SK-N-SH (cell line): ENCODE results near the gene ZNF185. TPM values are rescaled to one million over a fixed set of nuclear protein-coding genes. Genes with fewer than 3 reads are reported as not detected.
A peak's percentile ranks its signal among the peaks of the same experiment; 100 is the strongest.

Experiments used
- CTCF ChIA-PET: fragments of 300-600, 350-600 bp; formaldehyde crosslinking; extraction: SDS; loops from one replicate; lab custom pipeline; 2021; lab: Yijun Ruan, JAX
- POLR2A ChIA-PET: fragments of 350-600 bp; sonication (Branson Sonifier 250); formaldehyde crosslinking; extraction: SDS; loops from one replicate; lab custom pipeline; 2020; ENCODE audit warnings: antibody characterized with exemption, inconsistent platforms; lab: Yijun Ruan, JAX
- DNase-seq: peaks from one replicate; pipeline ENCODE4 v3.0.0; 2012
- H2AFZ ChIP-seq: fragments of 200-600 bp; sonication (generic); 2 replicates; pipeline ENCODE4 v1.8.1; 2016; ENCODE audit warnings: antibody characterized with exemption, mild to moderate bottlenecking, low read depth
- H3F3A ChIP-seq: fragments of 200-600 bp; sonication (generic); replicated peaks from 2 replicates; pipeline ENCODE3; 2016; ENCODE audit warnings: antibody characterized with exemption, mild to moderate bottlenecking; ENCODE audit not compliant: insufficient read depth
- H3K27ac ChIP-seq, 2 experiments: fragments of 200-500 bp in 1 of 2; fragments of 200-600 bp in 1 of 2; sonication (Bioruptor generic) in 1 of 2; sonication (generic), shearing (Covaris generic) in 1 of 2; 2 replicates each; pipeline versions ENCODE4 v1.5.1 to v1.6.1; 2014 to 2016; ENCODE audit warnings: low read depth in 2 of 2, inconsistent platforms in 1 of 2, low read length in 1 of 2, mild to moderate bottlenecking in 1 of 2, mixed read lengths in 1 of 2
- H3K27me3 ChIP-seq: fragments of 200-600 bp; sonication (generic), shearing (Covaris generic); 2 replicates; pipeline ENCODE4 v1.6.1; 2016; ENCODE audit warnings: mixed run types; ENCODE audit not compliant: insufficient read depth
- H3K36me3 ChIP-seq, 2 experiments: fragments of 200-500 bp in 1 of 2; fragments of 200-600 bp in 1 of 2; sonication (Bioruptor generic) in 1 of 2; sonication (generic) in 1 of 2; replicated peaks in 1 of 2; 2 replicates each; pipeline versions ENCODE3 to v1.5.1; 2014 to 2016; ENCODE audit warnings: low read length in 1 of 2, mild to moderate bottlenecking in 1 of 2; ENCODE audit not compliant: insufficient read depth in 2 of 2, control insufficient read depth in 1 of 2
- H3K4me1 ChIP-seq, 2 experiments: fragments of 200-500 bp in 1 of 2; fragments of 200-600 bp in 1 of 2; sonication (Bioruptor generic) in 1 of 2; sonication (generic), shearing (Covaris generic) in 1 of 2; 2 replicates each; pipeline versions ENCODE4 v1.5.1 to v1.6.1; 2014 to 2016; ENCODE audit warnings: low read depth in 1 of 2, low read length in 1 of 2, mixed run types in 1 of 2; ENCODE audit not compliant: insufficient read depth in 2 of 2, control insufficient read depth in 1 of 2
- H3K4me2 ChIP-seq: fragments of 200-600 bp; sonication (generic), shearing (Covaris generic); 2 replicates; pipeline ENCODE4 v1.6.1; 2017; ENCODE audit warnings: mixed run types
- H3K4me3 ChIP-seq, 2 experiments: fragments of 200-500 bp in 1 of 2; fragments of 200-600 bp in 1 of 2; sonication (Bioruptor generic) in 1 of 2; sonication (generic), shearing (Covaris generic) in 1 of 2; 2 replicates each; pipeline versions ENCODE4 v1.5.1 to v1.8.1; 2014 to 2016; ENCODE audit warnings: low read depth in 2 of 2, inconsistent platforms in 1 of 2, low read length in 1 of 2, mild to moderate bottlenecking in 1 of 2, mixed read lengths in 1 of 2, moderate library complexity in 1 of 2
- H3K79me2 ChIP-seq: fragments of 200-600 bp; sonication (generic); 2 replicates; pipeline ENCODE4 v1.8.1; 2017; ENCODE audit warnings: mild to moderate bottlenecking; ENCODE audit not compliant: insufficient read depth
- H3K9ac ChIP-seq: fragments of 200-600 bp; sonication (generic); 2 replicates; pipeline ENCODE4 v1.6.1; 2017; ENCODE audit warnings: mixed run types
- H3K9me2 ChIP-seq: fragments of 200-600 bp; sonication (generic); 2 replicates; pipeline ENCODE4 v1.6.1; 2017; ENCODE audit warnings: mixed run types
- H3K9me3 ChIP-seq: fragments of 200-600 bp; sonication (generic); 2 replicates; pipeline ENCODE4 v1.6.1; 2017; ENCODE audit warnings: mixed run types, mild to moderate bottlenecking, moderate library complexity
- H4K20me1 ChIP-seq: fragments of 200-600 bp; sonication (generic); 2 replicates; pipeline ENCODE4 v1.6.1; 2017; ENCODE audit warnings: mild to moderate bottlenecking, mixed run types; ENCODE audit not compliant: insufficient read depth
- GATA2 ChIP-seq: sonication (generic); formaldehyde crosslinking; IDR thresholded peaks from 2 replicates; pipeline ENCODE4 v1.5.0; 2020; ENCODE audit warnings: mild to moderate bottlenecking, missing genetic modification reagents
- MEF2A ChIP-seq: IDR thresholded peaks from 2 replicates; pipeline ENCODE4 v1.4.0; 2012; ENCODE audit warnings: low read depth, borderline replicate concordance
- NFIC ChIP-seq: IDR thresholded peaks from 2 replicates; pipeline ENCODE4 v1.4.0; 2012; ENCODE audit warnings: borderline replicate concordance
- NRF1 ChIP-seq: IDR thresholded peaks from 2 replicates; pipeline ENCODE4 v1.6.1; 2012; ENCODE audit warnings: low read depth, mild to moderate bottlenecking, low read length
- POLR2AphosphoS5 ChIP-seq: IDR thresholded peaks from 2 replicates; pipeline ENCODE4 v1.6.1; 2012; ENCODE audit warnings: low read depth, low read length
- RAD21 ChIP-seq: IDR thresholded peaks from 2 replicates; pipeline ENCODE4 v1.6.1; 2012; ENCODE audit warnings: mild to moderate bottlenecking, low read length
- RCOR1 ChIP-seq: fragments of 150-350 bp; IDR thresholded peaks from 2 replicates; pipeline ENCODE4 v1.6.1; 2017; ENCODE audit warnings: antibody characterized with exemption, low read length
- RXRA ChIP-seq: IDR thresholded peaks from 2 replicates; pipeline ENCODE4 v1.4.0; 2012; ENCODE audit warnings: low read depth, mild to moderate bottlenecking, borderline replicate concordance
- SMC3 ChIP-seq: IDR thresholded peaks from 2 replicates; pipeline ENCODE4 v1.6.1; 2012; ENCODE audit warnings: low read depth, low read length, improper control_type of control experiment
- TEAD4 ChIP-seq: IDR thresholded peaks from 2 replicates; pipeline ENCODE4 v1.4.0; 2012; ENCODE audit warnings: mild to moderate bottlenecking, borderline replicate concordance; ENCODE audit not compliant: insufficient read depth
- YY1 ChIP-seq: IDR thresholded peaks from 2 replicates; pipeline ENCODE4 v1.4.0; 2012; ENCODE audit warnings: low read depth, mild to moderate bottlenecking
- WGBS: methylation state at CpG from one replicate; pipeline ENCODE4 v1.1.6; 2017; ENCODE audit warnings: low lambda C conversion rate; 5-methylcytosine and 5-hydroxymethylcytosine counted together
- polyA plus RNA-seq, 3 experiments: library from polyadenylated mRNA; depleted of rRNA; stranded (reverse); fragments of >200 nt; gene quantifications; 2 replicates each; pipeline ENCODE4 v1.2.3, GENCODE V29; 2012
- TF ChIP-seq, protein P1 (sequence below): IDR thresholded peaks from 2 replicates; pipeline ENCODE4 v1.4.0; 2012; ENCODE audit warnings: low read depth
- TF ChIP-seq, protein P2 (sequence below): IDR thresholded peaks from 2 replicates; pipeline ENCODE4 v1.4.0; 2012; ENCODE audit warnings: low read depth, borderline replicate concordance
- TF ChIP-seq, protein P3 (sequence below): fragments of 200-600 bp; sonication (generic); IDR thresholded peaks from 2 replicates; pipeline ENCODE4 v1.6.1; 2017; ENCODE audit warnings: antibody characterized with exemption, mild to moderate bottlenecking, moderate library complexity
- TF ChIP-seq, protein P4 (sequence below): IDR thresholded peaks from 2 replicates; pipeline ENCODE4; 2012

The ZNF185 gene
- polyA plus RNA-seq, 1 of the 3 experiments (the other 2 are of a cell fraction), result 10.3 TPM

DNA sequence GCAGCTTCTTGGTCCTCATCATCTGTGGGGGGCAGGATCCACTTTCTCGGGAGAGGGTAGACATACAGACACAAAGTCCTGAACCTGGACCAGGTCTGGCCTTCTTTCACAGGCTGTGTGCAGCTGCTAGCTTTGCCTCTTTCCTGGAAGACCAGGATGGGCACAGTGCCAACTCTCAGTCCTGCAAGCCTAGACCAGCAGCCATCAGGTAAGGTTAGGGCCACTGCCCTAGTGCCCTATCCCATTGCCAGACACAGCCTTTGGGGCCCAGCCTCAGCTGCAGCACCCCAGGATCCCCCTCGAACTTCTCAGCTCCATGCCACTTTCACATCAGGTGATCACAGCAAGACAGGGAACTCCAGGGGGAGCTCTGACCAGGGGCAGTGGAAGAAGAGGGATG, 38.4 kb downstream of the ZNF185 start:
- Histone ChIP-seq H4K20me1 (no peaks in the 10 kb centered on the region), H3K36me3 (no peaks in the 10 kb centered on the region), H3K4me3 (no peak overlapping the region), H3K9ac (no peak overlapping the region), H2AFZ (no peak overlapping the region), H3K4me2 (no peak overlapping the region), H3K9me3 (no peaks in the 10 kb centered on the region), H3K27ac (no peak overlapping the region), H3K4me1 (peaks cover 0 to 2% of the 10 kb centered on the region in 2 experiments; a peak in 1 of 4 replicates), H3K27me3 (peaks cover 6% of the 10 kb centered on the region; the same call in 1 of the 2 replicates), H3F3A (peaks cover 2% of the 10 kb centered on the region), H3K9me2 (no peaks in the 10 kb centered on the region), H3K79me2 (no peaks in the 10 kb centered on the region)
- 22% methylated on average over 1 of the region's 2 CpGs for WGBS
- CTCF ChIA-PET, result interaction anchor here (1.0 kb wide), 1 partner anchor 525 kb away, joined by 4 read pairs; no protein-coding TSS in a partner anchor
- POLR2A ChIA-PET, result no interaction called here
- DNase-seq, result no peak
- TF ChIP-seq NFIC (0 out of 2 replicates have a peak, but pooled peaks have one; percentile 8), TEAD4 (no peak), MEF2A (no peak)
- TF ChIP-seq, all 33 proteins: peak for 1

DNA sequence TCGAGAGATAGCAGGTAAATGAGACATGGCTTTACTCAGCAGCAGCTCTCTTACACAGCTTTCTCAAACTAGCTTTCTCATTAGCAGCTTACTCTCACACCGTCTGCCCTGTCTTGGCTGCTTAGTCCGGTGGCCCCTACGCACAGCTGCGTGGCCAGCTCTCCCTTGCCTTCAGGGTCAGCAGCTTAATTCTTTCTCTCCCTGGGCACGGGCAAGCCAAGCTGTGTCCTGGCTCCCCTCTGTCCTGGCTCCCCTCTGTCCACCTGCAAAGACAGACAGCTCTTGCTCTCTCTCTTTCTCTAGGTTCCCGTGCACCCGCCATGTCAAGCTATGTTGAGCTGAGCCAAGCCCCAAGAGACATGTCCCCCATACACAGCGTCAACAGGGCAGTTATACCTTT, 39.4 kb downstream of the ZNF185 start:
- DNase-seq, result no peak
- H3K27ac ChIP-seq, result no peak overlapping the region
- H3K4me3 ChIP-seq, result no peak overlapping the region
- H3K9me2 ChIP-seq, result no peaks in the 10 kb centered on the region
- no peaks in the 10 kb centered on the region for H3K9me3 ChIP-seq
- H4K20me1 ChIP-seq, result no peaks in the 10 kb centered on the region
- H3K36me3 ChIP-seq, result no peaks in the 10 kb centered on the region
- peaks cover 6% of the 10 kb centered on the region; the same call in 1 of the 2 replicates for H3K27me3 ChIP-seq
- ChIA-PET CTCF (interaction anchor here (2.1 kb wide), 1 partner anchor 11 kb away, joined by 8 read pairs; no protein-coding TSS in a partner anchor), POLR2A (no interaction called here)
- no peak overlapping the region for H2AFZ ChIP-seq
- peaks cover 0 to 7% of the 10 kb centered on the region in 2 experiments; a peak in 1 of 4 replicates for H3K4me1 ChIP-seq
- TF ChIP-seq YY1, result no peak
- TF ChIP-seq RCOR1, result no peak
- no peak for TF ChIP-seq RXRA
- TF ChIP-seq SMC3, result no peak
- H3K79me2 ChIP-seq, result no peaks in the 10 kb centered on the region
- no peak overlapping the region for H3K4me2 ChIP-seq
- 37% methylated on average over 9 of the region's 9 CpGs for WGBS
- peaks cover 2% of the 10 kb centered on the region for H3F3A ChIP-seq
- no peak overlapping the region for H3K9ac ChIP-seq

DNA sequence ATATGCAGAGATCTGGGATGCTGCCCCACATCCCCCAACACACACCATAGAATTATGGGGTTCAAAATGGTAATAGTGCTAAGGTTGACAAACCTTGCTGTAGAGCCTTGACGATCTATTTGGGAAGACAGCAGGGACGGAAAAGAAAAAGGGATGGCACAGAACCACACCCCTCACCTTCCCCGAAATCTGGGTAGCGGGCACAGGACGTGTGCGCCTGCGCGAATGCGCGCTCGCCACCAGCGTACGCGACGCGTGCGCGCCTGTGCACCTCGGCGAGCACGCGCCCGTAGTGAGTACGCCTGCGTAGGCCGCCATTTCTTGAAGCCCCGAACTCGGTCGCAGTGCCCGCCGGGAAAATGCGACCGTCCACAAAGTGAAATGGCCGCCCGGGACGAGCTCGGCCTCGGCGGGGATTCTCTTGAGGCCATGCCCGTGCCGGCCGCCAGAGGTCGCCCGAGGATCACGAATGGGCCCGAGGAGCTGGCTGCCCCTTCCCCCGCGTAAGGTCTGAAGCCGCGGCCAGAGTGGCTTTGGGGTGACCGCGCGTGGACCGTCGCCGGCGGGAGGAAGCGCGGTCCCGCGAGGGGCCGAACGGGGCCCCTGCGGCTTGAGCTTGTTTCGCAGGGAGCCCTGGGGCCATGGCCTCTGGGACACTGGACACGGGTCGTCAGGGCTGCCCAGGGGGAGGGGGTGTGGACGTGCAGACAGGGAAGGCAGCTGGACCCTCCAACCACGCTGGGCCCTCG, 43.6 kb downstream of the ZNF185 start:
- WGBS, result 31% methylated on average over 36 of the region's 70 CpGs
- Histone ChIP-seq H3K27me3 (peaks cover 6% of the 10 kb centered on the region; the same call in 1 of the 2 replicates), H3K9me3 (no peaks in the 10 kb centered on the region), H3K9me2 (no peaks in the 10 kb centered on the region), H3K79me2 (no peaks in the 10 kb centered on the region), H3F3A (peaks cover 2% of the 10 kb centered on the region), H3K36me3 (no peaks in the 10 kb centered on the region), H3K27ac (peak overlapping the region in 1 of 2 experiments; percentile 58; a peak in 1 of 4 replicates), H3K4me1 (peaks cover 0 to 7% of the 10 kb centered on the region in 2 experiments; a peak in 1 of 4 replicates), H4K20me1 (no peaks in the 10 kb centered on the region), H3K4me2 (peak overlapping the region; percentile 76), H3K4me3 (peak overlapping the region; percentile 60 to 63), H2AFZ (peak overlapping the region; percentile 70), H3K9ac (peak overlapping the region; percentile 60)
- ChIA-PET POLR2A (no interaction called here), CTCF (interaction anchor here (0.6 to 2.8 kb wide), 45 partner anchors 9 to 1591 kb away, joined by 3 to 33 read pairs (median 4); partner anchors contain the start of gene HAUS7)
- peak; percentile 96 for DNase-seq
- TF ChIP-seq, protein P1, sequence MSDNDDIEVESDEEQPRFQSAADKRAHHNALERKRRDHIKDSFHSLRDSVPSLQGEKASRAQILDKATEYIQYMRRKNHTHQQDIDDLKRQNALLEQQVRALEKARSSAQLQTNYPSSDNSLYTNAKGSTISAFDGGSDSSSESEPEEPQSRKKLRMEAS, result peak; percentile 80
- TF ChIP-seq NRF1, result peak; percentile 82
- TF ChIP-seq, protein P2, sequence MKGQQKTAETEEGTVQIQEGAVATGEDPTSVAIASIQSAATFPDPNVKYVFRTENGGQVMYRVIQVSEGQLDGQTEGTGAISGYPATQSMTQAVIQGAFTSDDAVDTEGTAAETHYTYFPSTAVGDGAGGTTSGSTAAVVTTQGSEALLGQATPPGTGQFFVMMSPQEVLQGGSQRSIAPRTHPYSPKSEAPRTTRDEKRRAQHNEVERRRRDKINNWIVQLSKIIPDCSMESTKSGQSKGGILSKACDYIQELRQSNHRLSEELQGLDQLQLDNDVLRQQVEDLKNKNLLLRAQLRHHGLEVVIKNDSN, result 0 out of 2 replicates have a peak, but pooled peaks have one; percentile 8
- peak; percentile 98 for TF ChIP-seq TEAD4
- TF ChIP-seq POLR2AphosphoS5, result peak; percentile 62
- no peak for TF ChIP-seq MEF2A
- TF ChIP-seq, protein P3, sequence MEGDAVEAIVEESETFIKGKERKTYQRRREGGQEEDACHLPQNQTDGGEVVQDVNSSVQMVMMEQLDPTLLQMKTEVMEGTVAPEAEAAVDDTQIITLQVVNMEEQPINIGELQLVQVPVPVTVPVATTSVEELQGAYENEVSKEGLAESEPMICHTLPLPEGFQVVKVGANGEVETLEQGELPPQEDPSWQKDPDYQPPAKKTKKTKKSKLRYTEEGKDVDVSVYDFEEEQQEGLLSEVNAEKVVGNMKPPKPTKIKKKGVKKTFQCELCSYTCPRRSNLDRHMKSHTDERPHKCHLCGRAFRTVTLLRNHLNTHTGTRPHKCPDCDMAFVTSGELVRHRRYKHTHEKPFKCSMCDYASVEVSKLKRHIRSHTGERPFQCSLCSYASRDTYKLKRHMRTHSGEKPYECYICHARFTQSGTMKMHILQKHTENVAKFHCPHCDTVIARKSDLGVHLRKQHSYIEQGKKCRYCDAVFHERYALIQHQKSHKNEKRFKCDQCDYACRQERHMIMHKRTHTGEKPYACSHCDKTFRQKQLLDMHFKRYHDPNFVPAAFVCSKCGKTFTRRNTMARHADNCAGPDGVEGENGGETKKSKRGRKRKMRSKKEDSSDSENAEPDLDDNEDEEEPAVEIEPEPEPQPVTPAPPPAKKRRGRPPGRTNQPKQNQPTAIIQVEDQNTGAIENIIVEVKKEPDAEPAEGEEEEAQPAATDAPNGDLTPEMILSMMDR, result peak; percentile 81
- TF ChIP-seq, protein P4, sequence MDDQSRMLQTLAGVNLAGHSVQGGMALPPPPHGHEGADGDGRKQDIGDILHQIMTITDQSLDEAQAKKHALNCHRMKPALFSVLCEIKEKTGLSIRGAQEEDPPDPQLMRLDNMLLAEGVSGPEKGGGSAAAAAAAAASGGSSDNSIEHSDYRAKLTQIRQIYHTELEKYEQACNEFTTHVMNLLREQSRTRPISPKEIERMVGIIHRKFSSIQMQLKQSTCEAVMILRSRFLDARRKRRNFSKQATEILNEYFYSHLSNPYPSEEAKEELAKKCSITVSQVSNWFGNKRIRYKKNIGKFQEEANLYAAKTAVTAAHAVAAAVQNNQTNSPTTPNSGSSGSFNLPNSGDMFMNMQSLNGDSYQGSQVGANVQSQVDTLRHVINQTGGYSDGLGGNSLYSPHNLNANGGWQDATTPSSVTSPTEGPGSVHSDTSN, result no peak
- peak; percentile 86 for TF ChIP-seq RAD21
- no peak for TF ChIP-seq GATA2
